Measurements from ENCODE around the gene MED29. TPM values are rescaled to one million over a fixed set of nuclear protein-coding genes. Genes with fewer than 3 reads are reported as not detected.

Gene MED29
- total and polyA plus RNA-seq, 10 of the 15 experiments (the other 5 are each of a cell fraction or from before 2014, with no cell fraction given), result 3.2 to 36.6 (median 22.8) TPM

DNA sequence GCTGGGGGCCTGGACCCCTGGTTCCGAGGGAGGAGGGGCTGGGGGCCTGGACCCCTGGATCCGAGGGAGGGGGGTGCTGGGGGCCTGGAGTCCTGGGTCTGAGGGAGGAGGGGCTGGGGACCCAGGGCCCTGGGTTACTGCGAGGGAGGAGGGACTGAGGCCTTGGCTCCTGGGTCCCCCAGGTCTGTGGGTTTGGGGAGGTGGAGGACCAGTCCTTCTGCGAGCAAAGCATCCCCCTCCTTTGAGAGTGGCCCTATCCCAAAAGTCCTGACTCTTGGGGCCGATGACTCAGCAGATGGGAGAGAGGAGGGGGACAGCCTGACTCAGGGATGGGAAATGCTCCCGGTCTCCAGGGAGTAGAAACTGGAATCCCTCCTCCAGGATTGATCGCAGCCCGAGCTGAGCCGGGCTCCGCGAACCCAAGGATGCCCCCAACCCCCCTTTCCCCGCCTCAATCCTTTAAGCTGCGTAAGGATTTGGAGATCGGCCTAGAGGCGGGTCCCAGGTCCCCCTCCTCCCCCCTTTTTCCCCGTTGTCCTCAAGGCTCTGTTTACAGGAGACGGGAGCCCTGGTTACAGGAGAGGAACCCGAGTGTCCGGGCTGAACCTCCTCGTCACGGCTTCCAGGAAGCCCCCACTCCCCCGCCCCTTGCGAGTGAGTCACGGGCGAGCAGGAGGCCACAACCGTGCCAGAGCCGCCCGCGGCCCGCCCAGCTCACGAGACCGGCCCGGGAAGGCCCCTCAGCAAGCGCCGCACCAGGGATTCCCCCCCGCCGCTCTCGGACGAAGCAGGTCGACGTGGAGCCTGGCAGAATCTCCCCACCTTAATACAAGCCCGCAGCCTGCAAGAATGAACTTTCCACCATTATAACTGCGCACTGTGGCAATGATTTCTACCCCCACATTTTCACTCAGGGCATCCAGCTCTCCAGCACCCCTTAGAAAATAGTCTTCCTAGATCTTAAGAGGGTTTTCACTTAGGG, 12.4 kb downstream of the MED29 start (continued):
- TF ChIP-seq, protein P1, sequence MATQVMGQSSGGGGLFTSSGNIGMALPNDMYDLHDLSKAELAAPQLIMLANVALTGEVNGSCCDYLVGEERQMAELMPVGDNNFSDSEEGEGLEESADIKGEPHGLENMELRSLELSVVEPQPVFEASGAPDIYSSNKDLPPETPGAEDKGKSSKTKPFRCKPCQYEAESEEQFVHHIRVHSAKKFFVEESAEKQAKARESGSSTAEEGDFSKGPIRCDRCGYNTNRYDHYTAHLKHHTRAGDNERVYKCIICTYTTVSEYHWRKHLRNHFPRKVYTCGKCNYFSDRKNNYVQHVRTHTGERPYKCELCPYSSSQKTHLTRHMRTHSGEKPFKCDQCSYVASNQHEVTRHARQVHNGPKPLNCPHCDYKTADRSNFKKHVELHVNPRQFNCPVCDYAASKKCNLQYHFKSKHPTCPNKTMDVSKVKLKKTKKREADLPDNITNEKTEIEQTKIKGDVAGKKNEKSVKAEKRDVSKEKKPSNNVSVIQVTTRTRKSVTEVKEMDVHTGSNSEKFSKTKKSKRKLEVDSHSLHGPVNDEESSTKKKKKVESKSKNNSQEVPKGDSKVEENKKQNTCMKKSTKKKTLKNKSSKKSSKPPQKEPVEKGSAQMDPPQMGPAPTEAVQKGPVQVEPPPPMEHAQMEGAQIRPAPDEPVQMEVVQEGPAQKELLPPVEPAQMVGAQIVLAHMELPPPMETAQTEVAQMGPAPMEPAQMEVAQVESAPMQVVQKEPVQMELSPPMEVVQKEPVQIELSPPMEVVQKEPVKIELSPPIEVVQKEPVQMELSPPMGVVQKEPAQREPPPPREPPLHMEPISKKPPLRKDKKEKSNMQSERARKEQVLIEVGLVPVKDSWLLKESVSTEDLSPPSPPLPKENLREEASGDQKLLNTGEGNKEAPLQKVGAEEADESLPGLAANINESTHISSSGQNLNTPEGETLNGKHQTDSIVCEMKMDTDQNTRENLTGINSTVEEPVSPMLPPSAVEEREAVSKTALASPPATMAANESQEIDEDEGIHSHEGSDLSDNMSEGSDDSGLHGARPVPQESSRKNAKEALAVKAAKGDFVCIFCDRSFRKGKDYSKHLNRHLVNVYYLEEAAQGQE (IDR thresholded peaks at IDR 0.05; ENCODE audit: low read depth, low read length), result no peak
- TF ChIP-seq MAX (IDR thresholded peaks at IDR 0.05; ENCODE audit: low read depth, low read length) (peak; percentile 11; the same call in 1 of the 2 replicates), GATAD2B (conservative IDR thresholded peaks at IDR 0.05; ENCODE audit: low read depth) (peak; percentile 85), JUNB (IDR thresholded peaks at IDR 0.05) (peak; percentile 29; the same call in 1 of the 2 replicates), RBBP5 (conservative IDR thresholded peaks at IDR 0.05) (no peak), SRF (IDR thresholded peaks at IDR 0.05; ENCODE audit: low read depth in 2 of 2, low read length in 2 of 2) (0 out of 4 replicates have a peak, but pooled peaks of 1 of the 2 experiments have one; percentile 7), SREBF2 (IDR thresholded peaks at IDR 0.05; ENCODE audit: low read length) (no peak), WRNIP1 (IDR thresholded peaks at IDR 0.05; ENCODE audit: borderline replicate concordance, low read depth, low read length) (no peak), NR2C1 (IDR thresholded peaks at IDR 0.05) (no peak), MTA3 (IDR thresholded peaks at IDR 0.05; ENCODE audit: borderline replicate concordance, low read length) (no peak), ASH2L (IDR thresholded peaks at IDR 0.05; ENCODE audit: borderline replicate concordance, low read depth) (no peak)

All from GM12878 (cell line).